Renal pelvis (tissue), 4 donors: Measurements from ENCODE around the gene LRRC41. TPM values are rescaled to one million over a fixed set of nuclear protein-coding genes. Genes with fewer than 3 reads are reported as not detected.
"Not testable (repeated sequence)": the region's sequence is repeated elsewhere in the genome, so short reads cannot be mapped to it uniquely, and the experiment has no call there.

Experiments
- DNase-seq: peaks from one replicate; pipeline ENCODE4 v3.0.0-alpha.2; 2013
- polyA plus RNA-seq, 3 donors: library from polyadenylated mRNA; unstranded; fragments of 120-200 nt; gene quantifications; one replicate each; pipeline ENCODE4 v1.2.1, GENCODE V29; 2013; ENCODE audit not compliant: insufficient read length in 3 of 3

LRRC41 gene
- polyA plus RNA-seq, 3 donors: 93.2 to 111 (median 94.6) TPM

GRCh38 chr1:46246548-46247435, 56.6 kb downstream of the LRRC41 start:
- no peak for DNase-seq

GRCh38 chr1:46246136-46246535, 57.3 kb downstream of the LRRC41 start:
- DNase-seq: not testable (repeated sequence)

GRCh38 chr1:46244656-46245371, 58.6 kb downstream of the LRRC41 start:
- DNase-seq: no peak

GRCh38 chr1:46243831-46244230, 59.6 kb downstream of the LRRC41 start:
- DNase-seq: not testable (repeated sequence)

GRCh38 chr1:46242918-46243317, 60.5 kb downstream of the LRRC41 start:
- no peak for DNase-seq

DNA sequence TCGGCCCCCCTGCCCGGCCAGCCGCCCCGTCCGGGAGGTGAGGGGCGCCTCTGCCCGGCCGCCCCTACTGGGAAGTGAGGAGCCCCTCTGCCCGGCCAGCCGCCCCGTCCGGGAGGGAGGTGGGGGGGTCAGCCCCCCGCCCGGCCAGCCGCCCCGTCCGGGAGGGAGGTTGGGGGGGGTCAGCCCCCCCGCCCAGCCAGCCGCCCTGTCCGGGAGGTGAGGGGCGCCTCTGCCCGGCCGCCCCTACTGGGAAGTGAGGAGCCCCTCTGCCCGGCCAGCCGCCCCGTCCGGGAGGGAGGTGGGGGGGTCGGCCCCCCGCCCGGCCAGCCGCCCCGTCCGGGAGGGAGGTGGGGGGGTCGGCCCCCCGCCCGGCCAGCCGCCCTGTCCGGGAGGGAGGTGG, 61.7 kb downstream of the LRRC41 start:
- not testable (repeated sequence) for DNase-seq

DNA sequence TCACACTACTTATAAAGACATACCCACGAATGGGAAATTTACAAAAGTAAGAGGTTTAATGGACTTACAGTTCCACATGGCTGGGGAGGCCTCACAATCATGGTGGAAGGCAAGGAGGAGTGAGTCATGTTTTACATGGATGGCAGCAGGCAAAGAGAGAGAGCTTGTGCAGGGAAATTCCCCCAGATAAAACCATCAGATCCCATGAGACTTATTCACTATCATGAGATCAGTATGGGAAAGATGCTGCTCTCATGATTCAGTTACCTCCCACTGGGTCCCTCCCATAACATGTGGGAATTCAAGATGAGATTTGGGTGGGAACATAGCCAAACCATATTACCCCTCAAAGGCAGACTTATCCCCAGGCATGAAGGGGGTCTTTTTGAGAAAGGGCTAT, 64.6 kb downstream of the LRRC41 start:
- DNase-seq: not testable (repeated sequence)

- no peak for DNase-seq
Observed at GRCh38 chr1:46236882-46237281, 66.5 kb downstream of the LRRC41 start.

DNA sequence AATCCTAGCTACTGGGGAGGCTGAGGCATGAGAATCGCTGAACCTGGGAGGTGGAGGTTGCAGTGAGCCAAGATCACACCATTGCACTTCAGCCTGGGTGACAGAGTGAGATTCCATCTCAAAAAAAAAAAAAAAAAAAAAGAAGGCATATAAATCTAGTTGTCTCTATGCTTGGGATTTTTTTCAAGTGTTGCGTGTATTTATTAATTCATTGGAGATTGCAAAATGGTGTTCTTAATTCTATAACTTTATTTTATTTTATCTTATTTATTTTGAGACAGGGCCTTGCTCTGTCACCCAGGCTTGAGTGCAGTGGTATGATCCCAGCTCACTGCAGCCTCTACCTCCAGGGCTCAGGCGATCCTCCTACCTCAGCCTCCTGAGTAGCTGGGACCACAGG, 72.2 kb downstream of the LRRC41 start:
- not testable (repeated sequence) for DNase-seq

Other genes starting within 250 kb of the LRRC41 start
- 10 to 100 TPM; 24.6 to 29.3 (median 25.0) TPM for gene PIK3R3, start 171.0 kb downstream of the LRRC41 start, polyA plus RNA-seq
- gene TSPAN1, start 128.5 kb downstream of the LRRC41 start, polyA plus RNA-seq: 10 to 100 TPM; 64.2 to 90.5 (median 68.6) TPM
- gene P3R3URF, start 127.1 kb downstream of the LRRC41 start, polyA plus RNA-seq: not detected
- 100 to 1,000 TPM in 1 of 3 donors, 10 to 100 TPM in 2; 79.1 to 100 (median 86.2) TPM for gene POMGNT1, start 105.2 kb downstream of the LRRC41 start, polyA plus RNA-seq
- 1 to 10 TPM; 2.5 to 5.8 (median 5.2) TPM for gene LURAP1, start 100.3 kb downstream of the LRRC41 start, polyA plus RNA-seq
- gene RAD54L, start 55.9 kb downstream of the LRRC41 start, polyA plus RNA-seq: 10 to 100 TPM; 13.6 to 16.6 (median 15.3) TPM
- 100 to 1,000 TPM; 345 to 472 (median 381) TPM for gene UQCRH, start 82 bp upstream of the LRRC41 start, polyA plus RNA-seq
- gene NSUN4, start 37.2 kb upstream of the LRRC41 start, polyA plus RNA-seq: 10 to 100 TPM; 25.5 to 33.1 (median 32.9) TPM
- gene FAAH, start 90.7 kb upstream of the LRRC41 start, polyA plus RNA-seq: 10 to 100 TPM; 26.9 to 33.1 (median 33.0) TPM
- under 1 TPM in 1 of 3 donors, not detected in 2; 0.06 TPM for gene DMBX1, start 186.2 kb upstream of the LRRC41 start, polyA plus RNA-seq
- gene KNCN, start 248.0 kb upstream of the LRRC41 start, polyA plus RNA-seq: not detected